Esophagus squamous epithelium (tissue), 5 donors: ENCODE data around the gene CLEC4C. TPM values are rescaled to one million over a fixed set of nuclear protein-coding genes. Genes with fewer than 3 reads are reported as not detected.
"Not testable (repeated sequence)": the region's sequence is repeated elsewhere in the genome, so short reads cannot be mapped to it uniquely, and the experiment has no call there.

Source experiments
- DNase-seq: peaks from one replicate; lab custom pipeline; 2025; lab: John Stamatoyannopoulos, UW
- H3K27ac ChIP-seq, 4 donors: fragments of 200-600 bp; sonication (generic); one replicate each; pipeline ENCODE4 v1.5.1; 2016 to 2019; ENCODE audit warnings: mild to moderate bottlenecking in 1 of 4
- H3K27me3 ChIP-seq, 4 donors: fragments of 200-600 bp; sonication (generic); 1 replicate in 3 of 4; 2 replicates in 1 of 4; pipeline versions ENCODE4 v1.5.1 to v1.6.0; 2017 to 2021; ENCODE audit warnings: antibody characterized with exemption in 1 of 4
- H3K36me3 ChIP-seq, 3 donors: fragments of 200-600 bp; sonication (generic); one replicate each; pipeline ENCODE4 v1.5.1; 2016 to 2019
- H3K4me1 ChIP-seq, 3 donors: fragments of 200-600 bp; sonication (generic); one replicate each; pipeline ENCODE4 v1.5.1; 2017 to 2019
- H3K4me3 ChIP-seq, 4 donors: fragments of 200-600 bp; sonication (generic); 1 replicate in 3 of 4; 2 replicates in 1 of 4; pipeline ENCODE4 v1.5.1; 2016 to 2019; ENCODE audit warnings: mild to moderate bottlenecking in 2 of 4, moderate library complexity in 1 of 4
- H3K9me3 ChIP-seq, 3 donors: fragments of 200-600 bp; sonication (generic); one replicate each; pipeline ENCODE4 v1.5.1; 2016 to 2019
- CTCF ChIP-seq, 6 experiments: fragments of 450-650 bp in 4 of 6; fragments of 200-600 bp in 2 of 6; sonication (generic) in 2 of 6; IDR thresholded peaks; one replicate each; pipeline ENCODE4 v1.5.1; 2016 to 2019; ENCODE audit warnings: antibody characterized with exemption in 6 of 6, mild to moderate bottlenecking in 4 of 6, moderate library complexity in 4 of 6
- POLR2A ChIP-seq, 4 donors: fragments of 450-650 bp; IDR thresholded peaks; one replicate each; pipeline ENCODE4 v1.6.1; 2017; ENCODE audit warnings: antibody characterized with exemption in 4 of 4, mild to moderate bottlenecking in 4 of 4, moderate library complexity in 3 of 4
- WGBS, 2 donors: methylation state at CpG; one replicate each; pipeline ENCODE4 v1.1.5; 2018; 5-methylcytosine and 5-hydroxymethylcytosine counted together
- intact Hi-C: fragments of 100-400 bp; cut with DNase I; formaldehyde crosslinking; loops from one replicate; pipeline ENCODE4 v1.15.0; 2022
- total RNA-seq, 4 donors: library from RNA; depleted of rRNA; stranded (reverse); fragments of >200 nt; gene quantifications; one replicate each; pipeline ENCODE4 v1.1.0, GENCODE V29; 2016
- donor health status: DM: yes; HTN: yes; CAD: no.

Gene CLEC4C
- total RNA-seq, 4 donors from 2014 or later, result not detected

DNA sequence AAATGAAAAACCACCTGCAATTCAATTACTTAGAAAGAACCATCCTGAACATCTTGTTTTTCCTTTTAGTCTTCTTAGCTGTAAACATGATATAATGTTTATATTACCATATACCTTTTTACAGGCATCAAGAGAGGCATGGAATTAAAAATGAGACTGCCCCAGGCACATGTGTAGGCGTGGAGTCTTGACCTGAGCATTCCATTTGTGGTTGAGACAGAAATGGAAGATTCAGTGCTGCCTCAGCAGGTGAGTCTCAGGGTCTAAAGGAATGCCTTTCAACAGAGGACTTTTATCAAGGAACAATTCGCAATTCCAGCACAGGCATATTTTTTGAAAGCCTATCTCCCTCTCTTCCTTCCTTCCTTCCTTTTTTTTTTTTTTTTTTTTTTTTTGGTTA lies 9.8 kb upstream of the CLEC4C start:
- Histone ChIP-seq H3K9me3 (no peaks in the 10 kb centered on the region), H3K4me1 (no peaks in the 10 kb centered on the region), H3K4me3 (no peak overlapping the region), H3K36me3 (no peaks in the 10 kb centered on the region), H3K27ac (no peak overlapping the region), H3K27me3 (peaks cover 0 to 12% (median 0%) of the 10 kb centered on the region in 4 donors)
- 43 to 51% methylated on average over 2 of the region's 2 CpGs for WGBS, 2 donors
- no peak for TF ChIP-seq CTCF (IDR thresholded peaks at IDR 0.05)
- TF ChIP-seq POLR2A (IDR thresholded peaks at IDR 0.05), result no peak
- DNase-seq, result no peak
- intact Hi-C loops, result no loop called here

GRCh38 chr12:7755668-7756067 lies 8.5 kb upstream of the CLEC4C start:
- H3K36me3 ChIP-seq, H3K9me3 ChIP-seq, intact Hi-C loops, DNase-seq, H3K4me3 ChIP-seq, H3K27ac ChIP-seq, H3K4me1 ChIP-seq: not testable (repeated sequence)
- H3K27me3 ChIP-seq, result peaks cover 0 to 12% (median 0%) of the 10 kb centered on the region in 4 donors
- WGBS, 2 donors, result 79 to 80% methylated on average over 8 to 9 of the region's 9 CpGs

DNA sequence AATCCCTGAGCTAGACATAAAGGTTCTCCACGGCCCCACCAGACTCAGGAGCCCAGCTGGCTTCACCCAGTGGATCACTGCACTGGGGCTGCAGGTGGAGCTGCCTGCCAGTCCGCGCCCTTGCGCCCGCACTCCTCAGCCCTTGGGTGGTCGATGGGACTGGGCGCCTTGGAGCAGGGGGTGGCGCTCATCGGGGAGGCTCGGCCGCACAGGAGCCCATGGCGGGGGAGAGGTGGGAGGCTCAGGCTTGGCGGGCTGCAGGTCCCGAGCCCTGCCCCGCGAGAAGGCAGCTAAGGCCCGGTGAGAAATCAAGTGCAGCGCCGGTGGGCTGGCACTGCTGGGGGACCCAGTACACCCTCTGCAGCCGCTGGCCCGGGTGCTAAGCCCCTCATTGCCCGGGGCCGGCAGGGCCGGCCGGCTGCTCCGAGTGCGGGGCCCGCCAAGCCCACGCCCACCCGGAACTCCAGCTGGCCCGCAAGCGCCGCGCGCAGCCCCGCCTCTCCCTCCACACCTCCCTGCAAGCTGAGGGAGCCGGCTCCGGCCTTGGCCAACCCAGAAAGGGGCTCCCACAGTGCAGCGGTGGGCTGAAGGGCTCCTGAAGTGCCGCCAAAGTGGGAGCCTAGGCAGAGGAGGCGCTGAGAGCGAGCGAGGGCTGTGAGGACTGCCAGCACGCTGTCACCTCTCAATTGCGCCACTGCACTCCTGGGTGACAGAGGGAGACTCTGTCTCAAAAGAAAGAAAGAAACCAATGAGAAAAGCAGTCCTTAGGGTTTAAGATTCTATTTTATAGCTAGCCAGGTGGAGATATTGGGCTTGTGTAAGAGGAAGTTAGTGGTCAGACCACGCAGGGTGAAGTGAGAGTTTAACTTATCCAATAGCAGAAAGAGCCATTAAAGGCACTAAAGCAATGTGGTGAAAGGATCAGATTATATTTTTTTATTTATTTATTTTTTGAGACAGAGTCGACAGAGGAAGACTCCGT lies 5.1 kb upstream of the CLEC4C start:
- DNase-seq, H3K4me1 ChIP-seq, H3K9me3 ChIP-seq, H3K27me3 ChIP-seq, H3K27ac ChIP-seq, intact Hi-C loops, H3K4me3 ChIP-seq, H3K36me3 ChIP-seq: not testable (repeated sequence)
- 66 to 83% methylated on average over 8 of the region's 48 CpGs for WGBS, 2 donors

GRCh38 chr12:7751394-7751793 lies 4.2 kb upstream of the CLEC4C start:
- intact Hi-C loops, result no loop called here
- WGBS, 2 donors, result 77 to 84% methylated on average over 20 of the region's 20 CpGs
- Histone ChIP-seq H3K9me3 (no peaks in the 10 kb centered on the region), H3K27ac (no peak overlapping the region), H3K27me3 (no peaks in the 10 kb centered on the region), H3K36me3 (no peaks in the 10 kb centered on the region), H3K4me1 (no peaks in the 10 kb centered on the region), H3K4me3 (no peak overlapping the region)
- TF ChIP-seq POLR2A (IDR thresholded peaks at IDR 0.05) (no peak), CTCF (IDR thresholded peaks at IDR 0.05) (no peak)
- DNase-seq, result no peak

GRCh38 chr12:7750350-7750749 lies 3.2 kb upstream of the CLEC4C start:
- no peak overlapping the region for H3K4me3 ChIP-seq
- intact Hi-C loops, result no loop called here
- no peaks in the 10 kb centered on the region for H3K27me3 ChIP-seq
- WGBS, 2 donors, result 53 to 65% methylated on average over 6 of the region's 6 CpGs
- H3K9me3 ChIP-seq, result no peaks in the 10 kb centered on the region
- H3K36me3 ChIP-seq, result no peaks in the 10 kb centered on the region
- DNase-seq, result no peak
- H3K27ac ChIP-seq, result no peak overlapping the region
- TF ChIP-seq CTCF (IDR thresholded peaks at IDR 0.05) (no peak), POLR2A (IDR thresholded peaks at IDR 0.05) (no peak)
- no peaks in the 10 kb centered on the region for H3K4me1 ChIP-seq

- no peaks in the 10 kb centered on the region for H3K36me3 ChIP-seq
- WGBS, 2 donors, result 76 to 77% methylated on average over 8 of the region's 8 CpGs
- H3K27ac ChIP-seq, result no peak overlapping the region
- no peak for DNase-seq
- H3K4me3 ChIP-seq, result no peak overlapping the region
- TF ChIP-seq CTCF (IDR thresholded peaks at IDR 0.05) (no peak), POLR2A (IDR thresholded peaks at IDR 0.05) (no peak)
- no peaks in the 10 kb centered on the region for H3K9me3 ChIP-seq
- no peaks in the 10 kb centered on the region for H3K4me1 ChIP-seq
- H3K27me3 ChIP-seq, result no peaks in the 10 kb centered on the region
- intact Hi-C loops, result no loop called here
Observed at GRCh38 chr12:7749442-7749841, 2.3 kb upstream of the CLEC4C start.
